HepG2 (cell line): ENCODE results near the gene RBM14. TPM values are rescaled to one million over a fixed set of nuclear protein-coding genes. Genes with fewer than 3 reads are reported as not detected.
A peak's percentile ranks its signal among the peaks of the same experiment; 100 is the strongest.

Source experiments
- KDM4B ChIP-seq: sonication (generic); formaldehyde crosslinking; IDR thresholded peaks from 2 replicates; pipeline ENCODE4 v1.4.0; 2020; ENCODE audit warnings: missing genetic modification reagents
- KLF13 ChIP-seq: sonication (generic); formaldehyde crosslinking; IDR thresholded peaks from 2 replicates; pipeline ENCODE4 v1.4.0; 2020; ENCODE audit warnings: mild to moderate bottlenecking, missing genetic modification reagents
- MIXL1 ChIP-seq: IDR thresholded peaks from 2 replicates; pipeline ENCODE4 v1.6.1; 2016
- NR2F6 ChIP-seq, 2 experiments: IDR thresholded peaks; 2 replicates each; pipeline ENCODE4 v1.6.1; 2016; ENCODE audit warnings: antibody characterized with exemption in 1 of 2, mild to moderate bottlenecking in 1 of 2
- SALL1 ChIP-seq: sonication (generic); formaldehyde crosslinking; IDR thresholded peaks from 2 replicates; pipeline ENCODE4 v1.8.0; 2022; ENCODE audit warnings: mild to moderate bottlenecking, missing genetic modification reagents
- ZC3H13 ChIP-seq: sonication (generic); formaldehyde crosslinking; IDR thresholded peaks from 2 replicates; pipeline ENCODE4 v1.8.1; 2023; ENCODE audit warnings: mild to moderate bottlenecking, missing genetic modification reagents, moderate library complexity
- ZFAT ChIP-seq: sonication (generic); formaldehyde crosslinking; conservative IDR thresholded peaks from 2 replicates; pipeline ENCODE4 v1.8.1; 2023; ENCODE audit warnings: missing genetic modification reagents, inconsistent platforms
- ZNF143 ChIP-seq: sonication (generic); formaldehyde crosslinking; IDR thresholded peaks from 2 replicates; pipeline ENCODE4 v1.4.0; 2020; ENCODE audit warnings: missing genetic modification reagents
- ZNF441 ChIP-seq: sonication (generic); formaldehyde crosslinking; IDR thresholded peaks from 2 replicates; pipeline ENCODE4 v1.7.0; 2021; ENCODE audit warnings: missing genetic modification reagents, borderline replicate concordance
- ZNF670 ChIP-seq: sonication (generic); formaldehyde crosslinking; IDR thresholded peaks from 2 replicates; pipeline ENCODE4 v1.8.0; 2022; ENCODE audit warnings: mild to moderate bottlenecking, missing genetic modification reagents, borderline replicate concordance
- ZNF883 ChIP-seq: sonication (generic); formaldehyde crosslinking; IDR thresholded peaks from 2 replicates; pipeline ENCODE4 v1.5.1; 2020; ENCODE audit warnings: mild to moderate bottlenecking, missing genetic modification reagents; ENCODE audit errors: not compliant biosample characterization
- ZSCAN25 ChIP-seq: sonication (generic); formaldehyde crosslinking; IDR thresholded peaks from 2 replicates; pipeline ENCODE4 v1.8.0; 2022; ENCODE audit warnings: mild to moderate bottlenecking, missing genetic modification reagents
- polyA plus RNA-seq, 8 experiments: library from polyadenylated mRNA; depleted of rRNA in 3 of 8; stranded (reverse) in 7 of 8; unstranded in 1 of 8; fragments of >200 nt; fragmentation: Illumina TruSeq in 4 of 8; extraction: Trizol in 4 of 8; gene quantifications; 2 replicates each; pipeline versions ENCODE4 v1.2.1 to v1.2.3, GENCODE V29; 2011 to 2016; ENCODE audit warnings: low read depth in 4 of 8, missing spikeins in 1 of 8, mixed read lengths in 1 of 8; ENCODE audit not compliant: insufficient read depth in 1 of 8
- total RNA-seq, 5 experiments: library from RNA; depleted of rRNA; stranded (reverse); fragments of >200 nt; fragmentation: Illumina TruSeq; extraction: Trizol; gene quantifications; 2 replicates each; pipeline ENCODE4 v1.2.3, GENCODE V29; 2016; ENCODE audit warnings: low read depth in 1 of 5
- TF ChIP-seq, protein P1 (sequence below): sonication (generic); formaldehyde crosslinking; IDR thresholded peaks from 2 replicates; pipeline ENCODE4 v1.4.0; 2020; ENCODE audit warnings: missing genetic modification reagents
- TF ChIP-seq, protein P2 (sequence below): fragments of 450-650 bp; IDR thresholded peaks from 2 replicates; pipeline ENCODE4 v1.6.1; 2016
- TF ChIP-seq, protein P3 (sequence below): IDR thresholded peaks from 2 replicates; pipeline ENCODE4 v1.6.1; 2018; ENCODE audit warnings: missing genetic modification reagents, mild to moderate bottlenecking, missing compliant biosample characterization
- TF ChIP-seq, protein P4 (sequence below): sonication (generic); formaldehyde crosslinking; conservative IDR thresholded peaks from 2 replicates; pipeline ENCODE4 v1.4.0; 2020; ENCODE audit warnings: missing genetic modification reagents
- TF ChIP-seq, protein P5 (sequence below): IDR thresholded peaks from 2 replicates; pipeline ENCODE4 v1.6.1; 2018; ENCODE audit warnings: missing genetic modification reagents

The RBM14 gene
- total and polyA plus RNA-seq, 2 of the 13 experiments (the other 11 are each of a cell fraction or from before 2014, with no cell fraction given) = 12.7 to 44.1 TPM

DNA sequence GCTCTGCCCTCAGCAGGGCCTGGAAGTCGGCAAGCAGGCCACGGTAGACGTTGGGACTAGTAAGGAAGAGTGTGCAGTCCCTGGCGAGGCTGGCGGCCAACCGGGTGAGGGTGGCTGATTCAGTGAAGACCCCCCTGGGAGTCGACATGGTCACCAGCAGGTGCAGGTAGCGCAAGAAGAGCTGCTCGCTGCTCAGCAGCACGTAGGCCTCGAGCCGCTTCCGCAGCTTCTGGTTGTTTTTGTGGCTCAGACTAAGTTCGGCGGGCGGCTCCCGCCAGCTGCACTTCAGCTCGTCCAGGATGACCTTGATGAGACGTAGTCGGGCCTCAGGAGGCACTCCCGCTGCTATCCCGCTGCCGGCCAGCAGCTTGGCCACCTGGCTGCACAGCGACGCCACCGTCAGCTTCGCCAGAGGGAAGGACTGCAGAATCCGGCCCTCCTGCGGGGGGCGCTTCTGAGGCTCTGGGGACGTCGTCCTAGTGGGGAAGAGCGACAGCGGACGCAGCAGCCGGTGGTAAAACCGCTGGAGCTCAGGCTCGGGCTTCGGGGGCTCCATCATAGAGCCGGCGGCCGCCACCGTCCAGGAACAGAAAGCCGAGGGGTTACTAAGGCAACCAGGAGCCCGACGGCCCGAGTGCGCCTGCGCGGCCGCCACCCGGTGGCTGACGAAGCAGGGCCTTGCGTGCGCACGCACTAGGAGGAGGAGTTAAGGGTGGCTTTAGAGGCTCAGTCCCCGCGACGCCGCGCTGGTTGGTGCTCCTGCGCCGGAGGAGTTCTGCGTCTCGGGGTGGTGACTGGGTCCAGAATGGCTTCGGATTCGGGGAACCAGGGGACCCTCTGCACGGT is 23.8 kb upstream of the RBM14 start, which contains the start of the genes CCDC87 and CCS (continued):
- TF ChIP-seq, protein P1, sequence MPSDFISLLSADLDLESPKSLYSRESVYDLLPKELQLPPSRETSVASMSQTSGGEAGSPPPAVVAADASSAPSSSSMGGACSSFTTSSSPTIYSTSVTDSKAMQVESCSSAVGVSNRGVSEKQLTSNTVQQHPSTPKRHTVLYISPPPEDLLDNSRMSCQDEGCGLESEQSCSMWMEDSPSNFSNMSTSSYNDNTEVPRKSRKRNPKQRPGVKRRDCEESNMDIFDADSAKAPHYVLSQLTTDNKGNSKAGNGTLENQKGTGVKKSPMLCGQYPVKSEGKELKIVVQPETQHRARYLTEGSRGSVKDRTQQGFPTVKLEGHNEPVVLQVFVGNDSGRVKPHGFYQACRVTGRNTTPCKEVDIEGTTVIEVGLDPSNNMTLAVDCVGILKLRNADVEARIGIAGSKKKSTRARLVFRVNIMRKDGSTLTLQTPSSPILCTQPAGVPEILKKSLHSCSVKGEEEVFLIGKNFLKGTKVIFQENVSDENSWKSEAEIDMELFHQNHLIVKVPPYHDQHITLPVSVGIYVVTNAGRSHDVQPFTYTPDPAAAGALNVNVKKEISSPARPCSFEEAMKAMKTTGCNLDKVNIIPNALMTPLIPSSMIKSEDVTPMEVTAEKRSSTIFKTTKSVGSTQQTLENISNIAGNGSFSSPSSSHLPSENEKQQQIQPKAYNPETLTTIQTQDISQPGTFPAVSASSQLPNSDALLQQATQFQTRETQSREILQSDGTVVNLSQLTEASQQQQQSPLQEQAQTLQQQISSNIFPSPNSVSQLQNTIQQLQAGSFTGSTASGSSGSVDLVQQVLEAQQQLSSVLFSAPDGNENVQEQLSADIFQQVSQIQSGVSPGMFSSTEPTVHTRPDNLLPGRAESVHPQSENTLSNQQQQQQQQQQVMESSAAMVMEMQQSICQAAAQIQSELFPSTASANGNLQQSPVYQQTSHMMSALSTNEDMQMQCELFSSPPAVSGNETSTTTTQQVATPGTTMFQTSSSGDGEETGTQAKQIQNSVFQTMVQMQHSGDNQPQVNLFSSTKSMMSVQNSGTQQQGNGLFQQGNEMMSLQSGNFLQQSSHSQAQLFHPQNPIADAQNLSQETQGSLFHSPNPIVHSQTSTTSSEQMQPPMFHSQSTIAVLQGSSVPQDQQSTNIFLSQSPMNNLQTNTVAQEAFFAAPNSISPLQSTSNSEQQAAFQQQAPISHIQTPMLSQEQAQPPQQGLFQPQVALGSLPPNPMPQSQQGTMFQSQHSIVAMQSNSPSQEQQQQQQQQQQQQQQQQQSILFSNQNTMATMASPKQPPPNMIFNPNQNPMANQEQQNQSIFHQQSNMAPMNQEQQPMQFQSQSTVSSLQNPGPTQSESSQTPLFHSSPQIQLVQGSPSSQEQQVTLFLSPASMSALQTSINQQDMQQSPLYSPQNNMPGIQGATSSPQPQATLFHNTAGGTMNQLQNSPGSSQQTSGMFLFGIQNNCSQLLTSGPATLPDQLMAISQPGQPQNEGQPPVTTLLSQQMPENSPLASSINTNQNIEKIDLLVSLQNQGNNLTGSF (CRISPR knock-in tag) = peak; percentile 57; the same call in 1 of the 2 replicates
- TF ChIP-seq MIXL1 (CRISPR knock-in tag) (peak; percentile 24; the same call in 1 of the 2 replicates), NR2F6 (IDR thresholded peaks at IDR 0.05) (no peak), NR2F6 (CRISPR knock-in tag; IDR thresholded peaks at IDR 0.05) (peak; percentile 38), ZNF441 (CRISPR knock-in tag) (peak; percentile 7; the same call in 1 of the 2 replicates), SALL1 (CRISPR knock-in tag) (peak; percentile 58; the same call in 1 of the 2 replicates), ZNF143 (CRISPR knock-in tag) (peak; percentile 61; the same call in 1 of the 2 replicates), ZSCAN25 (CRISPR knock-in tag) (peak; percentile 59; the same call in 1 of the 2 replicates), KLF13 (no peak), ZNF883 (CRISPR knock-in tag) (peak; percentile 39), ZC3H13 (CRISPR knock-in tag) (peak; percentile 72), ZNF670 (CRISPR knock-in tag) (no peak), ZFAT (CRISPR knock-in tag) (no peak), KDM4B (0 out of 2 replicates have a peak, but pooled peaks have one; percentile 50)
- TF ChIP-seq, protein P2, sequence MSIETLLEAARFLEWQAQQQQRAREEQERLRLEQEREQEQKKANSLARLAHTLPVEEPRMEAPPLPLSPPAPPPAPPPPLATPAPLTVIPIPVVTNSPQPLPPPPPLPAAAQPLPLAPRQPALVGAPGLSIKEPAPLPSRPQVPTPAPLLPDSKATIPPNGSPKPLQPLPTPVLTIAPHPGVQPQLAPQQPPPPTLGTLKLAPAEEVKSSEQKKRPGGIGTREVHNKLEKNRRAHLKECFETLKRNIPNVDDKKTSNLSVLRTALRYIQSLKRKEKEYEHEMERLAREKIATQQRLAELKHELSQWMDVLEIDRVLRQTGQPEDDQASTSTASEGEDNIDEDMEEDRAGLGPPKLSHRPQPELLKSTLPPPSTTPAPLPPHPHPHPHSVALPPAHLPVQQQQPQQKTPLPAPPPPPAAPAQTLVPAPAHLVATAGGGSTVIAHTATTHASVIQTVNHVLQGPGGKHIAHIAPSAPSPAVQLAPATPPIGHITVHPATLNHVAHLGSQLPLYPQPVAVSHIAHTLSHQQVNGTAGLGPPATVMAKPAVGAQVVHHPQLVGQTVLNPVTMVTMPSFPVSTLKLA = no peak
- TF ChIP-seq, protein P3, sequence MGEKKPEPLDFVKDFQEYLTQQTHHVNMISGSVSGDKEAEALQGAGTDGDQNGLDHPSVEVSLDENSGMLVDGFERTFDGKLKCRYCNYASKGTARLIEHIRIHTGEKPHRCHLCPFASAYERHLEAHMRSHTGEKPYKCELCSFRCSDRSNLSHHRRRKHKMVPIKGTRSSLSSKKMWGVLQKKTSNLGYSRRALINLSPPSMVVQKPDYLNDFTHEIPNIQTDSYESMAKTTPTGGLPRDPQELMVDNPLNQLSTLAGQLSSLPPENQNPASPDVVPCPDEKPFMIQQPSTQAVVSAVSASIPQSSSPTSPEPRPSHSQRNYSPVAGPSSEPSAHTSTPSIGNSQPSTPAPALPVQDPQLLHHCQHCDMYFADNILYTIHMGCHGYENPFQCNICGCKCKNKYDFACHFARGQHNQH (CRISPR knock-in tag) = peak; percentile 82
- TF ChIP-seq, protein P4, sequence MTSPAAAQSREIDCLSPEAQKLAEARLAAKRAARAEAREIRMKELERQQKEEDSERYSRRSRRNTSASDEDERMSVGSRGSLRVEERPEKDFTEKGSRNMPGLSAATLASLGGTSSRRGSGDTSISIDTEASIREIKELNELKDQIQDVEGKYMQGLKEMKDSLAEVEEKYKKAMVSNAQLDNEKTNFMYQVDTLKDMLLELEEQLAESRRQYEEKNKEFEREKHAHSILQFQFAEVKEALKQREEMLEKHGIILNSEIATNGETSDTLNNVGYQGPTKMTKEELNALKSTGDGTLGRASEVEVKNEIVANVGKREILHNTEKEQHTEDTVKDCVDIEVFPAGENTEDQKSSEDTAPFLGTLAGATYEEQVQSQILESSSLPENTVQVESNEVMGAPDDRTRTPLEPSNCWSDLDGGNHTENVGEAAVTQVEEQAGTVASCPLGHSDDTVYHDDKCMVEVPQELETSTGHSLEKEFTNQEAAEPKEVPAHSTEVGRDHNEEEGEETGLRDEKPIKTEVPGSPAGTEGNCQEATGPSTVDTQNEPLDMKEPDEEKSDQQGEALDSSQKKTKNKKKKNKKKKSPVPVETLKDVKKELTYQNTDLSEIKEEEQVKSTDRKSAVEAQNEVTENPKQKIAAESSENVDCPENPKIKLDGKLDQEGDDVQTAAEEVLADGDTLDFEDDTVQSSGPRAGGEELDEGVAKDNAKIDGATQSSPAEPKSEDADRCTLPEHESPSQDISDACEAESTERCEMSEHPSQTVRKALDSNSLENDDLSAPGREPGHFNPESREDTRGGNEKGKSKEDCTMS (CRISPR knock-in tag) = no peak
- TF ChIP-seq, protein P5, sequence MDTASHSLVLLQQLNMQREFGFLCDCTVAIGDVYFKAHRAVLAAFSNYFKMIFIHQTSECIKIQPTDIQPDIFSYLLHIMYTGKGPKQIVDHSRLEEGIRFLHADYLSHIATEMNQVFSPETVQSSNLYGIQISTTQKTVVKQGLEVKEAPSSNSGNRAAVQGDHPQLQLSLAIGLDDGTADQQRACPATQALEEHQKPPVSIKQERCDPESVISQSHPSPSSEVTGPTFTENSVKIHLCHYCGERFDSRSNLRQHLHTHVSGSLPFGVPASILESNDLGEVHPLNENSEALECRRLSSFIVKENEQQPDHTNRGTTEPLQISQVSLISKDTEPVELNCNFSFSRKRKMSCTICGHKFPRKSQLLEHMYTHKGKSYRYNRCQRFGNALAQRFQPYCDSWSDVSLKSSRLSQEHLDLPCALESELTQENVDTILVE (CRISPR knock-in tag) = peak; percentile 65; the same call in 1 of the 2 replicates
